Type B pancreatic cell (in vitro differentiated cells): Measurements from ENCODE around the gene CFAP53. TPM values are rescaled to one million over a fixed set of nuclear protein-coding genes. Genes with fewer than 3 reads are reported as not detected.
"Not testable (repeated sequence)": the region's sequence is repeated elsewhere in the genome, so short reads cannot be mapped to it uniquely, and the experiment has no call there.

Source experiments
- DNase-seq: peaks from one replicate; pipeline ENCODE4 v3.0.0; 2021; ENCODE audit warnings: mixed read lengths; ENCODE audit not compliant: unreplicated experiment; ENCODE audit errors: extremely low spot score
- H3K27ac Mint-ChIP-seq: 2 replicates; pipeline ENCODE4 v1.8.0; 2021; ENCODE audit warnings: mild to moderate bottlenecking, mixed read lengths
- H3K27me3 Mint-ChIP-seq: 2 replicates; pipeline ENCODE4 v1.8.0; 2021; ENCODE audit warnings: mixed read lengths
- H3K36me3 Mint-ChIP-seq: 2 replicates; pipeline ENCODE4 v1.8.0; 2021; ENCODE audit warnings: mixed read lengths
- H3K4me1 Mint-ChIP-seq: one replicate; pipeline ENCODE4 v1.8.0; 2021; ENCODE audit warnings: mixed read lengths; ENCODE audit not compliant: unreplicated experiment
- H3K4me3 Mint-ChIP-seq: 2 replicates; pipeline ENCODE4 v1.8.0; 2021; ENCODE audit warnings: mild to moderate bottlenecking, mixed read lengths
- H3K9me3 Mint-ChIP-seq: 2 replicates; pipeline ENCODE4 v1.8.0; 2021; ENCODE audit warnings: mixed read lengths
- CTCF ChIP-seq: fragments of 200-600 bp; sonication (generic); conservative IDR thresholded peaks from 2 replicates; pipeline ENCODE4 v1.5.0; 2021; ENCODE audit warnings: antibody characterized with exemption, mild to moderate bottlenecking
- total RNA-seq: library from RNA; stranded (reverse); gene quantifications from 2 replicates; pipeline ENCODE4 v1.2.1, GENCODE V29; 2021; ENCODE audit warnings: low replicate concordance

The CFAP53 gene
- total RNA-seq, 1 donor from 2014 or later, result 1.1 TPM

DNA sequence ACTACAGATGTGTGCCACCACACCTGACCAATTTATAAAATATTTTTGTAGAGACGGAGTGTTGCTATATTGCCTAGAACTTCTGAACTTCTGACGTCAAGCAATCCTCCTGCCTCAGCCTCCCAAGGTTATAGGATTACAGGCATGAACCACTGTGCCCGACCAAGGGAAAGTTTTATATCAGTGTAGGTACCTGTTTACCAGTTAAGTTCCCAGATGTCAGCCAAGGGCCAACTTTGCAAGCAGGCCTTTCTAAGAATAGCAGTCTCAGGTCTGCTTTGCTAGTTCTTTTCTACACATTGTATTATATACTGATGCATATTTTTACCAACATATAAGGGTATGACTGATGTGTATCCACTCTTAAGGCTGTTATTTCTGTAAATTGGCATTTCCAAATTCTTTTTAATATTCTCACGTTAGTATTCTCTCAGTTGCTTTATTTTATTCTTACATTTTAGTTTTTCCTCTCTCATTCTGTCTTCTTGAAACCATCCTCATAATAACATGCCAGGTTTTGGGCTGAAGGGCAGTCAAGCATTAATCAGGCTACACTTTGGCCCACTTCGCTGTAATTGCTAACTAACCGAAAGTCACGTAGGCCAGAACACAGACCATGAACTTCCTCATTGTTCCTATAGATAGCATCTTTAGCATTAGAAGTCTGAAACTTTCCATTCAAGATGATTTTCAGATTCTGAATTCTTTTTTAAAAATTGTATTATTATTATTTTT is 46.2 kb upstream of the CFAP53 start:
- H3K27me3 Mint-ChIP-seq, result peaks cover 16% of the 10 kb centered on the region
- no peak for TF ChIP-seq CTCF
- no peak overlapping the region for H3K27ac Mint-ChIP-seq
- no peaks in the 10 kb centered on the region for H3K36me3 Mint-ChIP-seq
- no peak overlapping the region for H3K4me3 Mint-ChIP-seq
- no peaks in the 10 kb centered on the region for H3K4me1 Mint-ChIP-seq
- no peak for DNase-seq
- no peaks in the 10 kb centered on the region for H3K9me3 Mint-ChIP-seq

DNA sequence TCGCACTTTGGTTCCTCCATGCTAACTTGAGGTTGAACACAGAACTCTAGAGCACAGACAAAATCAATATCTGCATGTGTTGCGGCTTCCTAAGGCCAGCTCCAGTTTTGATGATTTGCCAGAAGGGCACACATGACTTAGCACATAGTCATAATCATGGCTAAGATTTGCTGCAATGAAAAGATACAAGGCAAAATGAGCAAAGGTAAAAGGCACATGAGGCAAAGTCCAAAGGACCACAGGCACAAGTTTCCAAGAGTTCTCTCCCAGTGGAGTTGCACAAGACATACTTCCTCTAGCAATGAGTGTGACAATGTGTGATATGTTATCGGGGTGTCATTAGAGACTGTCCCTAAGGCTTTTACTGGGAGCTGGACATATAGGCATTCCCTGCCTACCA is 45.4 kb upstream of the CFAP53 start:
- no peak overlapping the region for H3K4me3 Mint-ChIP-seq
- H3K27ac Mint-ChIP-seq, result no peak overlapping the region
- H3K27me3 Mint-ChIP-seq, result peaks cover 16% of the 10 kb centered on the region
- no peaks in the 10 kb centered on the region for H3K4me1 Mint-ChIP-seq
- no peak for DNase-seq
- H3K9me3 Mint-ChIP-seq, result no peaks in the 10 kb centered on the region
- TF ChIP-seq CTCF, result no peak
- no peaks in the 10 kb centered on the region for H3K36me3 Mint-ChIP-seq

DNA sequence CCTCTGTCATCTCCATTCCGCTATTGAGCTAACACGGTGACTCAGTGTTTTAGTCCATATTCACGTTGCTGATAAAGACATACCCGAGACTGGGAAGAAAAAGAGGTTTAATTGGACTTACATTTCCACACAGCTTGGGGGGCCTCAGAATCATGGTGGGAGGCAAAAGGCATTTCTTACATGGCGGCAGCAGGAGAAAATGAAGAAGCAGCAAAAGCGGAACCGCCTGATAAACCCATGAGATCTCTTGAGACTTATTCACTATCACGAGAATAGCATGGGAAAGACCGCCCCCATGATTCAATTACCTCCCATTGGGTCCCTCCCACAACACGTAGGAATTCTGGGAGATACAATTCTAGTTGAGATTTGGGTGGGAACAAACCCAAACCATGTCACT is 43.8 kb upstream of the CFAP53 start:
- Mint-ChIP-seq H3K27ac (no peak overlapping the region), H3K4me3 (no peak overlapping the region), H3K4me1 (no peaks in the 10 kb centered on the region), H3K9me3 (peaks cover 4% of the 10 kb centered on the region), H3K36me3 (no peaks in the 10 kb centered on the region), H3K27me3 (peaks cover 16% of the 10 kb centered on the region)
- DNase-seq, result no peak
- no peak for TF ChIP-seq CTCF

GRCh38 chr18:50308851-50309250 is 42.6 kb upstream of the CFAP53 start:
- peaks cover 12% of the 10 kb centered on the region for H3K27me3 Mint-ChIP-seq

DNA sequence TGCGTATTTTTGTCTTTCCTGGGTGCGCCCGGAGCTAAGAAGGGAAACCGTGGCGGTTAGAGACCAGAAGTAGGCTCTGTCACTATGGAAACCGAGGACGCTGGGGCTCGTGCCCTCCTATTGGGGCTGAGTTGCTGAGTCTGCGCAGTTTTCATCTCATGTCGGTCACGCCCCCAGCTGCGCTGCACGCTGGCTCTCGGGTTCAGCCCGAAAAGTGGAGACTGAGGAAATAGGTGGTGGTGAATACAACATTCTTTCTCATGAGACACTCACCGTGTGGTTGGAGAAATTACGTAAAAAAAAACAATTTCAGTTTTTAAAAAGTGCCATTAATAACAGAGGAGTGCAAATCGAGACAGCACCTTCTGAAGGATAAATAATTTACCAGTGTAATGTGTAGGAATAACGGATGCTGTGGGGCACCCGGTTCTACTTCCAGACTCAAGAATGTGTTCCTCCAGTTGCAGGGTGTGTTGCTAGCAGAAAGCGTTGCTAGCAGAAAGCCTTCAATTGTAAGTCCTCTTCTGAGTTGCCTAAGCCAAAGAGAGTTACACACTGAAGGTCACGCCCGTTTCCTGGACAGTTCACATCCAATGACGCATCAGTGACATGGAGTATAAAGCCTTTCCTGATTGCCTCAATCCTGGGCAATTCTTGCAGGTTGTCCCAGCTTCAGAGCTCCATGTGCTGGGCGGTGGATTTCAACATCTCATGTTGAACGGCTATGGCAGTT is 41.6 kb upstream of the CFAP53 start:
- no peak for TF ChIP-seq CTCF
- Mint-ChIP-seq H3K4me3 (peak overlapping the region; percentile 93), H3K27me3 (peaks cover 11% of the 10 kb centered on the region), H3K36me3 (no peaks in the 10 kb centered on the region), H3K27ac (peak overlapping the region; percentile 44), H3K4me1 (no peaks in the 10 kb centered on the region), H3K9me3 (peaks cover 5% of the 10 kb centered on the region)
- peak; percentile 79 for DNase-seq

More at GRCh38 chr18:50308851-50309250, 42.6 kb upstream of the CFAP53 start:
- H3K9me3 Mint-ChIP-seq, H3K36me3 Mint-ChIP-seq, H3K27ac Mint-ChIP-seq, DNase-seq, H3K4me1 Mint-ChIP-seq, H3K4me3 Mint-ChIP-seq: not testable (repeated sequence)

- DNase-seq, result no peak
- Mint-ChIP-seq H3K27me3 (peaks cover 11% of the 10 kb centered on the region), H3K4me1 (no peaks in the 10 kb centered on the region), H3K27ac (peak overlapping the region; percentile 44), H3K9me3 (peaks cover 5% of the 10 kb centered on the region), H3K36me3 (no peaks in the 10 kb centered on the region), H3K4me3 (peak overlapping the region; percentile 93)
- no peak for TF ChIP-seq CTCF
Observed at GRCh38 chr18:50307400-50307737, 41.1 kb upstream of the CFAP53 start.
